ENCODE data around the gene RRAS2. TPM values are rescaled to one million over a fixed set of nuclear protein-coding genes. Genes with fewer than 3 reads are reported as not detected.

Gene RRAS2
- total and polyA plus RNA-seq, 9 of the 15 experiments (the other 6 are each of a cell fraction or from before 2014, with no cell fraction given), result 9.4 to 47.5 (median 37.6) TPM

GRCh38 chr11:14357881-14358728, 878 bp downstream of the RRAS2 start (continued):
- TF ChIP-seq RERE (CRISPR knock-in tag; IDR thresholded peaks at IDR 0.05; ENCODE audit: borderline replicate concordance) (no peak), PTTG1 (tag; IDR thresholded peaks at IDR 0.05; ENCODE audit: low read depth) (no peak), ELK1 (CRISPR knock-in tag; IDR thresholded peaks at IDR 0.05) (no peak), ZNF76 (CRISPR knock-in tag; IDR thresholded peaks at IDR 0.05; ENCODE audit: borderline replicate concordance) (no peak), BCOR (IDR thresholded peaks at IDR 0.05) (no peak), PRDM10 (IDR thresholded peaks at IDR 0.05; ENCODE audit: partially characterized antibody) (no peak), HCFC1 (IDR thresholded peaks at IDR 0.05; ENCODE audit: low read depth, low read length) (0 out of 2 replicates have a peak, but pooled peaks have one; percentile 4), SAP30 (IDR thresholded peaks at IDR 0.05; ENCODE audit: borderline replicate concordance, insufficient read depth, low read depth, low read length, poor library complexity, severe bottlenecking) (peak; percentile 35), MXD1 (CRISPR knock-in tag; IDR thresholded peaks at IDR 0.05; ENCODE audit: borderline replicate concordance, poor library complexity, severe bottlenecking) (no peak), MCM3 (IDR thresholded peaks at IDR 0.05) (no peak), ZFP36 (IDR thresholded peaks at IDR 0.05; ENCODE audit: low read depth, low read length, partially characterized antibody) (no peak), SREBF2 (CRISPR knock-in tag; IDR thresholded peaks at IDR 0.05) (no peak), RFX5 (IDR thresholded peaks at IDR 0.05; ENCODE audit: low read depth, low read length) (no peak), ZNF263 (CRISPR knock-in tag; IDR thresholded peaks at IDR 0.05; ENCODE audit: borderline replicate concordance) (no peak), SMARCB1 (IDR thresholded peaks at IDR 0.05; ENCODE audit: insufficient read length, low read depth) (no peak), ZNF668 (CRISPR knock-in tag; IDR thresholded peaks at IDR 0.05) (no peak)
